ENCODE results near the gene IGFL2.
"Not testable (repeated sequence)": the region's sequence is repeated elsewhere in the genome, so short reads cannot be mapped to it uniquely, and the experiment has no call there.

The IGFL2 gene

GRCh38 chr19:46196410-46197124 lies 48.5 kb downstream of the IGFL2 start:
- ATAC-seq (replicated peaks; ENCODE audit: extremely low read depth, poor library complexity, severe bottlenecking) = no peak
- Mint-ChIP-seq H3K36me3 (ENCODE audit: insufficient read depth) (no peaks in the 10 kb centered on the region), H3K9me3 (no peaks in the 10 kb centered on the region), H3K4me1 (no peaks in the 10 kb centered on the region), H3K4me3 (no peak overlapping the region), H3K27ac (ENCODE audit: low read depth) (no peak overlapping the region), H3K27me3 (peaks cover 76% of the 10 kb centered on the region)
- DNase-seq (ENCODE audit: low spot score in 2 of 2) = no peak

GRCh38 chr19:46197314-46198070 lies 49.5 kb downstream of the IGFL2 start:
- peaks cover 76% of the 10 kb centered on the region for H3K27me3 Mint-ChIP-seq
- ATAC-seq (replicated peaks; ENCODE audit: extremely low read depth, poor library complexity, severe bottlenecking) (no peak), DNase-seq (ENCODE audit: low spot score in 2 of 2) (no peak)
- H3K36me3 Mint-ChIP-seq (ENCODE audit: insufficient read depth) = no peaks in the 10 kb centered on the region
- no peaks in the 10 kb centered on the region for H3K4me1 Mint-ChIP-seq
- H3K9me3 Mint-ChIP-seq = no peaks in the 10 kb centered on the region
- no peak overlapping the region for H3K4me3 Mint-ChIP-seq
- no peak overlapping the region for H3K27ac Mint-ChIP-seq (ENCODE audit: low read depth)

- no peak overlapping the region for H3K4me3 Mint-ChIP-seq
- no peaks in the 10 kb centered on the region for H3K9me3 Mint-ChIP-seq
- H3K27me3 Mint-ChIP-seq = peaks cover 80% of the 10 kb centered on the region
- ATAC-seq (replicated peaks; ENCODE audit: extremely low read depth, poor library complexity, severe bottlenecking) (no peak), DNase-seq (ENCODE audit: low spot score in 2 of 2) (no peak)
- H3K4me1 Mint-ChIP-seq = no peaks in the 10 kb centered on the region
- H3K36me3 Mint-ChIP-seq (ENCODE audit: insufficient read depth) = no peaks in the 10 kb centered on the region
- H3K27ac Mint-ChIP-seq (ENCODE audit: low read depth) = no peak overlapping the region
Observed at GRCh38 chr19:46198756-46199155, 50.7 kb downstream of the IGFL2 start.

GRCh38 chr19:46201454-46202310 lies 53.6 kb downstream of the IGFL2 start:
- H3K36me3 Mint-ChIP-seq (ENCODE audit: insufficient read depth) = no peaks in the 10 kb centered on the region
- H3K27ac Mint-ChIP-seq (ENCODE audit: low read depth) = no peak overlapping the region
- no peak overlapping the region for H3K4me3 Mint-ChIP-seq
- no peak for ATAC-seq (replicated peaks; ENCODE audit: extremely low read depth, poor library complexity, severe bottlenecking)
- no peak for DNase-seq (ENCODE audit: low spot score in 2 of 2)
- H3K27me3 Mint-ChIP-seq = peaks cover 55% of the 10 kb centered on the region
- H3K9me3 Mint-ChIP-seq = no peaks in the 10 kb centered on the region
- H3K4me1 Mint-ChIP-seq = no peaks in the 10 kb centered on the region

GRCh38 chr19:46202426-46202825 lies 54.4 kb downstream of the IGFL2 start:
- no peaks in the 10 kb centered on the region for H3K4me1 Mint-ChIP-seq
- DNase-seq (ENCODE audit: low spot score in 2 of 2) (no peak), ATAC-seq (replicated peaks; ENCODE audit: extremely low read depth, poor library complexity, severe bottlenecking) (no peak)
- H3K36me3 Mint-ChIP-seq (ENCODE audit: insufficient read depth) = no peaks in the 10 kb centered on the region
- peaks cover 48% of the 10 kb centered on the region for H3K27me3 Mint-ChIP-seq
- H3K9me3 Mint-ChIP-seq = no peaks in the 10 kb centered on the region
- no peak overlapping the region for H3K4me3 Mint-ChIP-seq
- no peak overlapping the region for H3K27ac Mint-ChIP-seq (ENCODE audit: low read depth)

GRCh38 chr19:46202872-46203860 lies 55.1 kb downstream of the IGFL2 start:
- Mint-ChIP-seq H3K4me1 (no peaks in the 10 kb centered on the region), H3K36me3 (ENCODE audit: insufficient read depth) (no peaks in the 10 kb centered on the region), H3K27ac (ENCODE audit: low read depth) (no peak overlapping the region), H3K4me3 (no peak overlapping the region), H3K27me3 (peaks cover 50% of the 10 kb centered on the region), H3K9me3 (no peaks in the 10 kb centered on the region)
- no peak for ATAC-seq (replicated peaks; ENCODE audit: extremely low read depth, poor library complexity, severe bottlenecking)
- DNase-seq (ENCODE audit: low spot score in 2 of 2) = no peak

- Mint-ChIP-seq H3K27me3 (peaks cover 50% of the 10 kb centered on the region), H3K36me3 (ENCODE audit: insufficient read depth) (no peaks in the 10 kb centered on the region), H3K27ac (ENCODE audit: low read depth) (no peak overlapping the region), H3K4me1 (peaks cover 4% of the 10 kb centered on the region), H3K4me3 (no peak overlapping the region), H3K9me3 (no peaks in the 10 kb centered on the region)
- DNase-seq (ENCODE audit: low spot score in 2 of 2) = no peak
- no peak for ATAC-seq (replicated peaks; ENCODE audit: extremely low read depth, poor library complexity, severe bottlenecking)
Observed at GRCh38 chr19:46204008-46204407, 56.0 kb downstream of the IGFL2 start.

GRCh38 chr19:46205183-46205984 lies 57.3 kb downstream of the IGFL2 start:
- no peak overlapping the region for H3K4me3 Mint-ChIP-seq
- DNase-seq (ENCODE audit: low spot score in 2 of 2) = no peak
- no peak for ATAC-seq (replicated peaks; ENCODE audit: extremely low read depth, poor library complexity, severe bottlenecking)
- no peaks in the 10 kb centered on the region for H3K9me3 Mint-ChIP-seq
- peaks cover 10% of the 10 kb centered on the region for H3K4me1 Mint-ChIP-seq
- no peak overlapping the region for H3K27ac Mint-ChIP-seq (ENCODE audit: low read depth)
- H3K27me3 Mint-ChIP-seq = peaks cover 61% of the 10 kb centered on the region
- no peaks in the 10 kb centered on the region for H3K36me3 Mint-ChIP-seq (ENCODE audit: insufficient read depth)

- Mint-ChIP-seq H3K27me3 (peaks cover 61% of the 10 kb centered on the region), H3K4me1 (peaks cover 10% of the 10 kb centered on the region), H3K27ac (ENCODE audit: low read depth) (no peak overlapping the region), H3K9me3 (no peaks in the 10 kb centered on the region), H3K4me3 (no peak overlapping the region), H3K36me3 (ENCODE audit: insufficient read depth) (no peaks in the 10 kb centered on the region)
- ATAC-seq (replicated peaks; ENCODE audit: extremely low read depth, poor library complexity, severe bottlenecking) (no peak), DNase-seq (ENCODE audit: low spot score in 2 of 2) (no peak)
Observed at GRCh38 chr19:46206176-46206575, 58.1 kb downstream of the IGFL2 start.

- H3K27ac Mint-ChIP-seq (ENCODE audit: low read depth) = no peak overlapping the region
- no peak for DNase-seq (ENCODE audit: low spot score in 2 of 2)
- no peak for ATAC-seq (replicated peaks; ENCODE audit: extremely low read depth, poor library complexity, severe bottlenecking)
- no peaks in the 10 kb centered on the region for H3K9me3 Mint-ChIP-seq
- H3K4me3 Mint-ChIP-seq = no peak overlapping the region
- H3K36me3 Mint-ChIP-seq (ENCODE audit: insufficient read depth) = no peaks in the 10 kb centered on the region
- peaks cover 61% of the 10 kb centered on the region for H3K27me3 Mint-ChIP-seq
- H3K4me1 Mint-ChIP-seq = peaks cover 10% of the 10 kb centered on the region
Observed at GRCh38 chr19:46206682-46207081, 58.6 kb downstream of the IGFL2 start.

GRCh38 chr19:46207858-46208257 lies 59.8 kb downstream of the IGFL2 start:
- DNase-seq (ENCODE audit: low spot score in 2 of 2); H3K9me3 Mint-ChIP-seq; H3K27ac Mint-ChIP-seq (ENCODE audit: low read depth); H3K36me3 Mint-ChIP-seq (ENCODE audit: insufficient read depth); ATAC-seq (replicated peaks; ENCODE audit: extremely low read depth, poor library complexity, severe bottlenecking); H3K4me3 Mint-ChIP-seq: not testable (repeated sequence)
- Mint-ChIP-seq H3K4me1 (peaks cover 10% of the 10 kb centered on the region), H3K27me3 (peaks cover 61% of the 10 kb centered on the region)

Data from central memory CD8-positive, alpha-beta T cell (primary cell).